ENCODE results near the gene VAPA. TPM values are rescaled to one million over a fixed set of nuclear protein-coding genes. Genes with fewer than 3 reads are reported as not detected.
A peak's percentile ranks its signal among the peaks of the same experiment; 100 is the strongest.

VAPA gene
- total and polyA plus RNA-seq, 9 of the 15 experiments (the other 6 are each of a cell fraction or from before 2014, with no cell fraction given), result 219 to 902 (median 526) TPM

GRCh38 chr18:9916077-9916639 is 2.3 kb downstream of the VAPA start (continued):
- no peak for TF ChIP-seq CEBPB (tag; IDR thresholded peaks at IDR 0.05)
- no peak for TF ChIP-seq JUN (IDR thresholded peaks at IDR 0.05; ENCODE audit: borderline replicate concordance, low read depth, low read length)
- TF ChIP-seq JUN (CRISPR knock-in tag; IDR thresholded peaks at IDR 0.05; ENCODE audit: borderline replicate concordance), result no peak
- no peak for TF ChIP-seq MEF2A (IDR thresholded peaks at IDR 0.05; ENCODE audit: control insufficient read depth, low read depth, low read length)
- TF ChIP-seq CHAMP1 (IDR thresholded peaks at IDR 0.05), result no peak
- TF ChIP-seq ZNF586 (CRISPR knock-in tag; conservative IDR thresholded peaks at IDR 0.05), result no peak
- TF ChIP-seq SFPQ (IDR thresholded peaks at IDR 0.05; ENCODE audit: low read depth, low read length), result no peak
- no peak for TF ChIP-seq ELF1 (tag; IDR thresholded peaks at IDR 0.05)
- TF ChIP-seq MXD1 (CRISPR knock-in tag; IDR thresholded peaks at IDR 0.05; ENCODE audit: borderline replicate concordance, poor library complexity, severe bottlenecking), result no peak
- TF ChIP-seq ZNF197 (CRISPR knock-in tag; IDR thresholded peaks at IDR 0.05; ENCODE audit: low read depth), result no peak
- TF ChIP-seq SREBF2 (CRISPR knock-in tag; IDR thresholded peaks at IDR 0.05), result no peak
- no peak for TF ChIP-seq ZNF175 (CRISPR knock-in tag; IDR thresholded peaks at IDR 0.05; ENCODE audit: low read depth)
- TF ChIP-seq BCL6 (CRISPR knock-in tag; IDR thresholded peaks at IDR 0.05), result no peak
- no peak for TF ChIP-seq ZNF398 (CRISPR knock-in tag; IDR thresholded peaks at IDR 0.05)
- TF ChIP-seq MTA2 (IDR thresholded peaks at IDR 0.05; ENCODE audit: low read depth), result no peak
- no peak for TF ChIP-seq ZNF507 (tag; conservative IDR thresholded peaks at IDR 0.05)
- peak in 1 of 2 experiments; percentile 23; a peak in 1 of 4 replicates for TF ChIP-seq HDAC1 (IDR thresholded peaks at IDR 0.05)
- TF ChIP-seq RBM17 (IDR thresholded peaks at IDR 0.05; ENCODE audit: borderline replicate concordance, low read depth, low read length), result no peak
- TF ChIP-seq TRIM24 (IDR thresholded peaks at IDR 0.05), result no peak
- TF ChIP-seq ZNF77 (CRISPR knock-in tag; IDR thresholded peaks at IDR 0.05), result no peak
- TF ChIP-seq RAD51 (IDR thresholded peaks at IDR 0.05; ENCODE audit: borderline replicate concordance, low read depth), result no peak
- no peak for TF ChIP-seq CREB3 (tag; conservative IDR thresholded peaks at IDR 0.05; ENCODE audit: low read depth)
